PC-3 (cell line): ENCODE results near the gene MME. TPM values are rescaled to one million over a fixed set of nuclear protein-coding genes. Genes with fewer than 3 reads are reported as not detected.

Source experiments
- ATAC-seq: fragments of 200-7000 bp; cut with Tn5 transposase; 2 replicates; pipeline ENCODE4 v1.9.1; 2020; ENCODE audit warnings: mild to moderate bottlenecking, moderate library complexity
- BruUV-seq: library from RNA; stranded (reverse); fragments of 400-500 nt; replicated peaks from 2 replicates; lab custom pipeline; 2021; lab: Mats Ljungman, UMichigan
- CTCF ChIA-PET: fragments of 300-600 bp; sonication (Branson Sonifier 250); formaldehyde crosslinking; loops from one replicate; lab custom pipeline; 2022; ENCODE audit warnings: antibody characterized with exemption; lab: Charles Lee
- POLR2A ChIA-PET: fragments of 300-600 bp; sonication (Branson Sonifier 250); formaldehyde crosslinking; loops from one replicate; lab custom pipeline; 2022; ENCODE audit warnings: antibody characterized with exemption; ENCODE audit not compliant: unreplicated experiment; lab: Charles Lee
- DNase-seq: peaks from one replicate; pipeline ENCODE4 v3.0.0-alpha.2; 2015
- H2AFZ ChIP-seq: fragments of 300-600 bp; sonication (generic); 2 replicates; pipeline ENCODE4 v1.6.0; 2016; ENCODE audit warnings: antibody characterized with exemption, low read length
- H3F3A ChIP-seq: fragments of 300-600 bp; sonication (generic); one replicate; pipeline ENCODE4 v1.6.0; 2017; ENCODE audit warnings: antibody characterized with exemption, low read length, control low read depth, mild to moderate bottlenecking; ENCODE audit not compliant: unreplicated experiment
- H3K27ac ChIP-seq: fragments of 300-600 bp; sonication (generic); 2 replicates; pipeline ENCODE4 v1.5.1; 2016; ENCODE audit warnings: mild to moderate bottlenecking, low read length
- H3K27me3 ChIP-seq: fragments of 300-600 bp; sonication (generic); 2 replicates; pipeline ENCODE4 v1.6.1; 2016; ENCODE audit warnings: low read length, mixed read lengths
- H3K36me3 ChIP-seq: fragments of 300-600 bp; sonication (generic); 2 replicates; pipeline ENCODE4 v1.6.1; 2016; ENCODE audit warnings: low read depth, mixed run types, low read length, mixed read lengths
- H3K4me1 ChIP-seq: fragments of 300-600 bp; sonication (generic); 2 replicates; pipeline ENCODE4 v1.5.1; 2016; ENCODE audit warnings: low read length; ENCODE audit not compliant: insufficient read depth
- H3K4me2 ChIP-seq: fragments of 300-600 bp; sonication (generic); 2 replicates; pipeline ENCODE4 v1.6.0; 2016; ENCODE audit warnings: low read length
- H3K4me3 ChIP-seq: fragments of 300-600 bp; sonication (generic); 2 replicates; pipeline ENCODE4 v1.5.1; 2016; ENCODE audit warnings: mild to moderate bottlenecking, low read length, mixed read lengths
- H3K79me2 ChIP-seq: fragments of 300-600 bp; sonication (generic); 2 replicates; pipeline ENCODE4 v1.6.1; 2017; ENCODE audit warnings: low read length, mixed read lengths
- H3K9ac ChIP-seq: fragments of 300-600 bp; sonication (generic); 2 replicates; pipeline ENCODE4 v1.6.0; 2016; ENCODE audit warnings: mild to moderate bottlenecking, low read length
- H3K9me2 ChIP-seq: fragments of 300-600 bp; sonication (generic); replicated peaks from 2 replicates; pipeline ENCODE4 v1.6.1; 2016; ENCODE audit warnings: mixed run types, low read length, mixed read lengths
- H3K9me3 ChIP-seq: fragments of 300-600 bp; sonication (generic); 2 replicates; pipeline ENCODE4 v1.6.1; 2016; ENCODE audit warnings: low read length, mixed read lengths
- H4K20me1 ChIP-seq: fragments of 300-600 bp; sonication (generic); 2 replicates; pipeline ENCODE4 v1.6.1; 2016; ENCODE audit warnings: low read length, mixed read lengths
- CTCF ChIP-seq: fragments of 300-600 bp; sonication (generic); conservative IDR thresholded peaks from 2 replicates; pipeline ENCODE4 v1.5.1; 2017; ENCODE audit warnings: antibody characterized with exemption, low read depth, mild to moderate bottlenecking, low read length
- EZH2 ChIP-seq: fragments of 300-600 bp; sonication (generic); IDR thresholded peaks from one replicate; pipeline ENCODE4 v1.6.1; 2017; ENCODE audit warnings: antibody characterized with exemption, mild to moderate bottlenecking, low read length; ENCODE audit not compliant: unreplicated experiment
- EZH2phosphoT487 ChIP-seq: fragments of 300-600 bp; sonication (generic); IDR thresholded peaks from 2 replicates; pipeline ENCODE4 v1.6.1; 2018; ENCODE audit warnings: mild to moderate bottlenecking, antibody characterized with exemption, low read length, borderline replicate concordance
- intact Hi-C: fragments of 100-400 bp; cut with micrococcal nuclease; formaldehyde crosslinking; loops from 2 replicates; pipeline ENCODE4 v1.9.0; 2023
- total RNA-seq: library from RNA; depleted of rRNA; stranded (reverse); fragments of >200 nt; gene quantifications from 2 replicates; pipeline ENCODE4 v1.2.3, GENCODE V29; 2014

The MME gene
- total RNA-seq, 1 experiment from 2014 or later = 1.2 TPM

- H3K4me3 ChIP-seq = no peak overlapping the region
- no peaks in the 10 kb centered on the region for H3K36me3 ChIP-seq
- H3K4me2 ChIP-seq = no peak overlapping the region
- DNase-seq (no peak), ATAC-seq (no peak)
- CTCF ChIA-PET = no interaction called here
- POLR2A ChIA-PET = no interaction called here
- H3K9ac ChIP-seq = no peak overlapping the region
- intact Hi-C loops = loop anchor here (1.0 to 10.0 kb wide), 2 partner anchors 143 to 425 kb away; no protein-coding TSS in a partner anchor
- TF ChIP-seq CTCF (no peak), EZH2 (no peak), EZH2phosphoT487 (no peak)
- no TSS peak for BruUV-seq
- no peaks in the 10 kb centered on the region for H3F3A ChIP-seq
- H2AFZ ChIP-seq = no peak overlapping the region
- H3K27ac ChIP-seq = no peak overlapping the region
- no peaks in the 10 kb centered on the region for H3K27me3 ChIP-seq
- H3K4me1 ChIP-seq = no peaks in the 10 kb centered on the region
- no peaks in the 10 kb centered on the region for H3K9me2 ChIP-seq
- H3K79me2 ChIP-seq = no peaks in the 10 kb centered on the region
- no peaks in the 10 kb centered on the region for H4K20me1 ChIP-seq
- H3K9me3 ChIP-seq = no peaks in the 10 kb centered on the region
Measured at GRCh38 chr3:155179966-155180757, 100.0 kb downstream of the MME start.

- Histone ChIP-seq H2AFZ (no peak overlapping the region), H3K9me2 (no peaks in the 10 kb centered on the region), H3K4me2 (no peak overlapping the region), H3K36me3 (no peaks in the 10 kb centered on the region), H3K9ac (no peak overlapping the region), H3K4me1 (peaks cover 6% of the 10 kb centered on the region; the same call in 1 of the 2 replicates), H4K20me1 (no peaks in the 10 kb centered on the region), H3K4me3 (no peak overlapping the region), H3F3A (no peaks in the 10 kb centered on the region), H3K79me2 (no peaks in the 10 kb centered on the region), H3K9me3 (no peaks in the 10 kb centered on the region), H3K27ac (no peak overlapping the region), H3K27me3 (no peaks in the 10 kb centered on the region)
- ATAC-seq (no peak), DNase-seq (no peak)
- intact Hi-C loops = loop anchor here (10.0 kb wide), 1 partner anchor 428 kb away; no protein-coding TSS in a partner anchor
- POLR2A ChIA-PET = no interaction called here
- CTCF ChIA-PET = no interaction called here
- TF ChIP-seq EZH2phosphoT487 = no peak
- no peak for TF ChIP-seq EZH2
- TF ChIP-seq CTCF = no peak
- BruUV-seq = no TSS peak
Measured at GRCh38 chr3:155182467-155182866, 102.3 kb downstream of the MME start.

GRCh38 chr3:155184011-155184410 lies 103.9 kb downstream of the MME start:
- Histone ChIP-seq H2AFZ (no peak overlapping the region), H3K79me2 (no peaks in the 10 kb centered on the region), H3K4me3 (no peak overlapping the region), H3K4me2 (no peak overlapping the region), H3K9ac (no peak overlapping the region), H3K36me3 (no peaks in the 10 kb centered on the region), H3K27ac (no peak overlapping the region), H4K20me1 (no peaks in the 10 kb centered on the region), H3K9me3 (no peaks in the 10 kb centered on the region), H3F3A (no peaks in the 10 kb centered on the region), H3K4me1 (peaks cover 6% of the 10 kb centered on the region; the same call in 1 of the 2 replicates), H3K27me3 (no peaks in the 10 kb centered on the region), H3K9me2 (no peaks in the 10 kb centered on the region)
- POLR2A ChIA-PET = no interaction called here
- TF ChIP-seq CTCF = no peak
- TF ChIP-seq EZH2phosphoT487 = no peak
- no peak for TF ChIP-seq EZH2
- no peak for DNase-seq
- intact Hi-C loops = loop anchor here (10.0 kb wide), 1 partner anchor 429 kb away; no protein-coding TSS in a partner anchor
- CTCF ChIA-PET = no interaction called here
- no TSS peak for BruUV-seq
- ATAC-seq = no peak
